KMS-11 (cell line): ENCODE measurements around the gene NLRP4.

Experiments
- H2AFZ ChIP-seq: fragments of 200-600 bp; sonication (generic); 2 replicates; pipeline ENCODE4 v1.6.1; 2016; ENCODE audit warnings: antibody characterized with exemption, mixed run types, low read depth
- H3K27ac ChIP-seq: fragments of 200-600 bp; sonication (generic); 2 replicates; pipeline ENCODE4 v1.6.1; 2016; ENCODE audit warnings: mild to moderate bottlenecking, mixed run types
- H3K27me3 ChIP-seq: fragments of 200-600 bp; sonication (generic); 2 replicates; pipeline ENCODE4 v1.6.1; 2017; ENCODE audit warnings: mild to moderate bottlenecking, low read depth, mixed run types, moderate library complexity; ENCODE audit not compliant: insufficient read depth
- H3K36me3 ChIP-seq: fragments of 200-600 bp; sonication (generic); 2 replicates; pipeline ENCODE4 v1.6.1; 2017; ENCODE audit warnings: mild to moderate bottlenecking, mixed run types; ENCODE audit not compliant: insufficient read depth
- H3K4me1 ChIP-seq: fragments of 200-600 bp; sonication (generic); 2 replicates; pipeline ENCODE4 v1.6.1; 2016; ENCODE audit warnings: mild to moderate bottlenecking, low read depth, mixed run types; ENCODE audit not compliant: poor library complexity, severe bottlenecking
- H3K4me2 ChIP-seq: fragments of 200-600 bp; sonication (generic); 2 replicates; pipeline ENCODE4 v1.7.0; 2016; ENCODE audit warnings: mild to moderate bottlenecking, mixed run types
- H3K4me3 ChIP-seq: fragments of 200-600 bp; sonication (generic); IDR thresholded peaks from 2 replicates; pipeline ENCODE4 v1.6.1; 2017; ENCODE audit warnings: low read depth, low read length, mixed read lengths; ENCODE audit not compliant: insufficient read depth
- H3K79me2 ChIP-seq: fragments of 200-600 bp; sonication (generic); 2 replicates; pipeline ENCODE4 v1.6.1; 2016; ENCODE audit warnings: low read depth, mixed run types; ENCODE audit not compliant: insufficient read depth
- H3K9ac ChIP-seq: fragments of 200-600 bp; sonication (generic); 2 replicates; pipeline ENCODE4 v1.6.1; 2016; ENCODE audit warnings: mild to moderate bottlenecking, mixed run types
- H4K20me1 ChIP-seq: fragments of 200-600 bp; sonication (generic); 2 replicates; pipeline ENCODE4 v1.6.1; 2016; ENCODE audit warnings: mild to moderate bottlenecking, mixed run types; ENCODE audit not compliant: insufficient read depth
- TF ChIP-seq, protein P1 (sequence below): fragments of 200-600 bp; sonication (generic); conservative IDR thresholded peaks from 2 replicates; pipeline ENCODE4 v1.6.1; 2017; ENCODE audit warnings: low read depth, mild to moderate bottlenecking, antibody characterized with exemption, low read length, moderate library complexity, mixed read lengths

Gene NLRP4

GRCh38 chr19:55909801-55910200 lies 73.5 kb downstream of the NLRP4 start:
- no peaks in the 10 kb centered on the region for H3K36me3 ChIP-seq
- no peak overlapping the region for H3K27ac ChIP-seq
- H3K4me2 ChIP-seq: no peak overlapping the region
- H3K9ac ChIP-seq: no peak overlapping the region
- no peak overlapping the region for H3K4me3 ChIP-seq
- TF ChIP-seq, protein P1, sequence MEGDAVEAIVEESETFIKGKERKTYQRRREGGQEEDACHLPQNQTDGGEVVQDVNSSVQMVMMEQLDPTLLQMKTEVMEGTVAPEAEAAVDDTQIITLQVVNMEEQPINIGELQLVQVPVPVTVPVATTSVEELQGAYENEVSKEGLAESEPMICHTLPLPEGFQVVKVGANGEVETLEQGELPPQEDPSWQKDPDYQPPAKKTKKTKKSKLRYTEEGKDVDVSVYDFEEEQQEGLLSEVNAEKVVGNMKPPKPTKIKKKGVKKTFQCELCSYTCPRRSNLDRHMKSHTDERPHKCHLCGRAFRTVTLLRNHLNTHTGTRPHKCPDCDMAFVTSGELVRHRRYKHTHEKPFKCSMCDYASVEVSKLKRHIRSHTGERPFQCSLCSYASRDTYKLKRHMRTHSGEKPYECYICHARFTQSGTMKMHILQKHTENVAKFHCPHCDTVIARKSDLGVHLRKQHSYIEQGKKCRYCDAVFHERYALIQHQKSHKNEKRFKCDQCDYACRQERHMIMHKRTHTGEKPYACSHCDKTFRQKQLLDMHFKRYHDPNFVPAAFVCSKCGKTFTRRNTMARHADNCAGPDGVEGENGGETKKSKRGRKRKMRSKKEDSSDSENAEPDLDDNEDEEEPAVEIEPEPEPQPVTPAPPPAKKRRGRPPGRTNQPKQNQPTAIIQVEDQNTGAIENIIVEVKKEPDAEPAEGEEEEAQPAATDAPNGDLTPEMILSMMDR: no peak
- no peaks in the 10 kb centered on the region for H3K4me1 ChIP-seq
- H3K79me2 ChIP-seq: no peaks in the 10 kb centered on the region
- H4K20me1 ChIP-seq: no peaks in the 10 kb centered on the region
- H2AFZ ChIP-seq: no peak overlapping the region
- no peaks in the 10 kb centered on the region for H3K27me3 ChIP-seq

- Histone ChIP-seq H4K20me1 (no peaks in the 10 kb centered on the region), H3K9ac (no peak overlapping the region), H3K27ac (no peak overlapping the region), H3K36me3 (no peaks in the 10 kb centered on the region), H2AFZ (no peak overlapping the region), H3K4me1 (no peaks in the 10 kb centered on the region), H3K27me3 (no peaks in the 10 kb centered on the region), H3K4me2 (no peak overlapping the region), H3K4me3 (no peak overlapping the region), H3K79me2 (no peaks in the 10 kb centered on the region)
- TF ChIP-seq, protein P1: no peak
Measured at GRCh38 chr19:55912916-55913315, 76.6 kb downstream of the NLRP4 start.

GRCh38 chr19:55913643-55914268 lies 77.4 kb downstream of the NLRP4 start:
- H3K36me3 ChIP-seq: no peaks in the 10 kb centered on the region
- no peak overlapping the region; the same call in 1 of the 2 replicates for H2AFZ ChIP-seq
- H3K79me2 ChIP-seq: no peaks in the 10 kb centered on the region
- H3K27me3 ChIP-seq: no peaks in the 10 kb centered on the region
- H3K4me2 ChIP-seq: no peak overlapping the region
- no peak overlapping the region for H3K9ac ChIP-seq
- TF ChIP-seq, protein P1: peak; percentile 53
- no peak overlapping the region for H3K4me3 ChIP-seq
- H4K20me1 ChIP-seq: no peaks in the 10 kb centered on the region
- H3K4me1 ChIP-seq: no peaks in the 10 kb centered on the region
- no peak overlapping the region for H3K27ac ChIP-seq

DNA sequence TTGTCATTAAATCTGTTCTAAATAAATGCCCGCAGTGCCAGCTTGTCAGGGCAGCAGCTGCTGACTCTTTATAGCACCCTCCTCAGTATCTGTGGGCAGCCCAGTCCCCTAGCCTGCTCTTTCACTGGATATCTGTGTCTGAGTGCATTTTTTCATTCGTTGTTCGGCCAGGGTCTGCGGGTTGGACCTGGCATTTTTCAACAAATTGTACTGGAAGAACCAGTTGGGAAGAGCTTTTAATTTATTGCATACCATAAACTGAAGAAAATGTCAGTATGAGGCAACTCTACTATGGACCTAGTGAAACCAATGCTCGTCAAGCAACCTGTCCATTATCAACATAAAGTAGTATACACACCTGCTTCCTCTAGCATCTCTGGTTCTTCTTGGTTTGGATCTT lies 87.2 kb downstream of the NLRP4 start:
- no peak overlapping the region for H3K27ac ChIP-seq

More for the DNA sequence above, 87.2 kb downstream of the NLRP4 start:
- Histone ChIP-seq H4K20me1 (no peaks in the 10 kb centered on the region), H3K4me2 (no peak overlapping the region), H3K27me3 (no peaks in the 10 kb centered on the region), H2AFZ (no peak overlapping the region), H3K9ac (no peak overlapping the region), H3K36me3 (no peaks in the 10 kb centered on the region), H3K79me2 (no peaks in the 10 kb centered on the region), H3K4me1 (no peaks in the 10 kb centered on the region), H3K4me3 (no peak overlapping the region)
- TF ChIP-seq, protein P1: no peak
